SK-N-SH treated with all-trans-retinoic acid at 6 μM for 48 hours (cell line): ENCODE results near the gene IFI27.

ENCODE experiments used
- ATAC-seq: fragments of 200-7000 bp; cut with Tn5 transposase; 3 replicates; pipeline ENCODE4 v1.9.1; 2020; ENCODE audit warnings: mild to moderate bottlenecking, moderate library complexity
- ARNTL ChIP-seq: fragments of 450-650 bp; formaldehyde crosslinking; IDR thresholded peaks from 2 replicates; pipeline ENCODE4 v1.5.0; 2020; ENCODE audit warnings: low read depth, mild to moderate bottlenecking, moderate library complexity, borderline replicate concordance
- BACH2 ChIP-seq: fragments of 250-450 bp; sonication (Bioruptor Pico); IDR thresholded peaks from 2 replicates; pipeline ENCODE4 v1.9.0; 2021; ENCODE audit warnings: mild to moderate bottlenecking, borderline replicate concordance
- CSDC2 ChIP-seq: fragments of 250-450 bp; sonication (Bioruptor Pico); IDR thresholded peaks from 2 replicates; pipeline ENCODE4 v1.5.0; 2020; ENCODE audit warnings: mild to moderate bottlenecking, moderate library complexity
- ESRRG ChIP-seq: fragments of 250-450 bp; sonication (Bioruptor Pico); IDR thresholded peaks from 2 replicates; pipeline ENCODE4 v1.6.1; 2021; ENCODE audit warnings: mild to moderate bottlenecking
- GLIS3 ChIP-seq: fragments of 250-450 bp; sonication (Bioruptor Pico); IDR thresholded peaks from 2 replicates; pipeline ENCODE4 v1.5.0; 2020; ENCODE audit warnings: mild to moderate bottlenecking, moderate library complexity
- ISL1 ChIP-seq: fragments of 250-450 bp; sonication (Bioruptor Pico); IDR thresholded peaks from 2 replicates; pipeline ENCODE4 v2.1.2; 2022; ENCODE audit warnings: mild to moderate bottlenecking, moderate library complexity
- OSR1 ChIP-seq: fragments of 250-450 bp; sonication (Bioruptor Pico); IDR thresholded peaks from 2 replicates; pipeline ENCODE4 v1.8.0; 2022; ENCODE audit warnings: moderate library complexity, mild to moderate bottlenecking, inconsistent platforms
- PPARA ChIP-seq: fragments of 250-450 bp; sonication (Bioruptor Pico); IDR thresholded peaks from 2 replicates; pipeline ENCODE4 v1.5.0; 2020; ENCODE audit warnings: mild to moderate bottlenecking, borderline replicate concordance
- RARB ChIP-seq: fragments of 250-450 bp; sonication (Bioruptor Pico); IDR thresholded peaks from 2 replicates; pipeline ENCODE4 v1.8.0; 2021; ENCODE audit warnings: mild to moderate bottlenecking, moderate library complexity
- TCF4 ChIP-seq: fragments of 250-450 bp; sonication (Bioruptor Pico); IDR thresholded peaks from 2 replicates; pipeline ENCODE4 v1.8.0; 2021; ENCODE audit warnings: mild to moderate bottlenecking, moderate library complexity, borderline replicate concordance
- TOX ChIP-seq: fragments of 250-450 bp; sonication (Bioruptor Pico); IDR thresholded peaks from 2 replicates; pipeline ENCODE4 v1.8.0; 2021; ENCODE audit warnings: mild to moderate bottlenecking, moderate library complexity, borderline replicate concordance
- ZC3H10 ChIP-seq: fragments of 250-450 bp; sonication (Bioruptor Pico); IDR thresholded peaks from 2 replicates; pipeline ENCODE4 v1.5.1; 2021; ENCODE audit warnings: mild to moderate bottlenecking, moderate library complexity
- ZFP30 ChIP-seq: fragments of 450-650 bp; formaldehyde crosslinking; IDR thresholded peaks from 2 replicates; pipeline ENCODE4 v1.5.0; 2022; ENCODE audit warnings: mild to moderate bottlenecking, moderate library complexity
- ZNF565 ChIP-seq: fragments of 450-650 bp; formaldehyde crosslinking; conservative IDR thresholded peaks from 2 replicates; pipeline ENCODE4 v1.5.0; 2020; ENCODE audit warnings: low read depth, mild to moderate bottlenecking, moderate library complexity
- ZNF70 ChIP-seq: fragments of 450-650 bp; formaldehyde crosslinking; IDR thresholded peaks from 2 replicates; pipeline ENCODE4 v1.5.0; 2020; ENCODE audit warnings: mild to moderate bottlenecking, moderate library complexity
- ZNF8 ChIP-seq: fragments of 450-650 bp; formaldehyde crosslinking; IDR thresholded peaks from 2 replicates; pipeline ENCODE4 v1.5.0; 2020; ENCODE audit warnings: mild to moderate bottlenecking, moderate library complexity
- TF ChIP-seq, protein P1 (sequence below): fragments of 250-450 bp; sonication (Bioruptor Pico); IDR thresholded peaks from 2 replicates; pipeline ENCODE4 v1.8.0; 2020; ENCODE audit warnings: mild to moderate bottlenecking, moderate library complexity, borderline replicate concordance
- TF ChIP-seq, protein P2 (sequence below): fragments of 250-450 bp; sonication (Bioruptor Pico); IDR thresholded peaks from 2 replicates; pipeline ENCODE4 v1.8.0; 2021; ENCODE audit warnings: low read depth, mild to moderate bottlenecking, moderate library complexity, borderline replicate concordance
- TF ChIP-seq, protein P3 (sequence below): fragments of 250-450 bp; sonication (Bioruptor Pico); IDR thresholded peaks from 2 replicates; pipeline ENCODE4 v1.5.1; 2020; ENCODE audit warnings: low read depth, mild to moderate bottlenecking, moderate library complexity
- TF ChIP-seq, protein P4 (sequence below): fragments of 250-450 bp; sonication (Bioruptor Pico); IDR thresholded peaks from 2 replicates; pipeline ENCODE4 v1.5.1; 2021; ENCODE audit warnings: mild to moderate bottlenecking, moderate library complexity
- TF ChIP-seq, protein P5 (sequence below): fragments of 250-450 bp; sonication (Bioruptor Pico); IDR thresholded peaks from 2 replicates; pipeline ENCODE4 v1.5.0; 2020; ENCODE audit warnings: mild to moderate bottlenecking, moderate library complexity

Gene IFI27

DNA sequence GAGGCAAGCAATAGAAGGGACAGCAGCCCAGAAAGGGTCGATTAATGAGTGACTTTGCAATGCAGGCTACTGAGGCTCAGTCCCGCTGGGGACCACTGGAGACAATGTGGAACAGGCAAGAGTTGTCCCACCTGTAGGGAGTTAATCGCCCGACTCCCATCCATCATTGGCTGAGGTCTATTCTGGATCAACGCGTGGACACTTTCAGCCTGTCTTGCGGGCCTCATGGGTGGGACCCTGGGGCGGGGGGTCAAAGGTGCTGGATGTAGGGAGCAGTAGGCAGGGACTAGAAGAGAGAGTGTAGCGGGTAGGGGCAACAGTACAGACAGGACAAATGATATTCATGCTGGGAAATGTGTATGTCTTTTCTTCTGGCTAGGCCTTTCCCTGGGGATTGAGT is 12.8 kb downstream of the IFI27 start:
- TF ChIP-seq ZFP30 (no peak), PPARA (CRISPR knock-in tag) (no peak), ARNTL (CRISPR knock-in tag) (no peak), ZNF70 (CRISPR knock-in tag) (no peak), ZNF565 (no peak), TCF4 (no peak), GLIS3 (CRISPR knock-in tag) (no peak), TOX (CRISPR knock-in tag) (no peak), CSDC2 (CRISPR knock-in tag) (no peak), OSR1 (CRISPR knock-in tag) (no peak), ESRRG (no peak), RARB (CRISPR knock-in tag) (no peak), ZNF8 (no peak), ISL1 (CRISPR knock-in tag) (no peak)
- TF ChIP-seq, protein P1, sequence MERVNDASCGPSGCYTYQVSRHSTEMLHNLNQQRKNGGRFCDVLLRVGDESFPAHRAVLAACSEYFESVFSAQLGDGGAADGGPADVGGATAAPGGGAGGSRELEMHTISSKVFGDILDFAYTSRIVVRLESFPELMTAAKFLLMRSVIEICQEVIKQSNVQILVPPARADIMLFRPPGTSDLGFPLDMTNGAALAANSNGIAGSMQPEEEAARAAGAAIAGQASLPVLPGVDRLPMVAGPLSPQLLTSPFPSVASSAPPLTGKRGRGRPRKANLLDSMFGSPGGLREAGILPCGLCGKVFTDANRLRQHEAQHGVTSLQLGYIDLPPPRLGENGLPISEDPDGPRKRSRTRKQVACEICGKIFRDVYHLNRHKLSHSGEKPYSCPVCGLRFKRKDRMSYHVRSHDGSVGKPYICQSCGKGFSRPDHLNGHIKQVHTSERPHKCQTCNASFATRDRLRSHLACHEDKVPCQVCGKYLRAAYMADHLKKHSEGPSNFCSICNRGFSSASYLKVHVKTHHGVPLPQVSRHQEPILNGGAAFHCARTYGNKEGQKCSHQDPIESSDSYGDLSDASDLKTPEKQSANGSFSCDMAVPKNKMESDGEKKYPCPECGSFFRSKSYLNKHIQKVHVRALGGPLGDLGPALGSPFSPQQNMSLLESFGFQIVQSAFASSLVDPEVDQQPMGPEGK (CRISPR knock-in tag): no peak
- TF ChIP-seq, protein P2, sequence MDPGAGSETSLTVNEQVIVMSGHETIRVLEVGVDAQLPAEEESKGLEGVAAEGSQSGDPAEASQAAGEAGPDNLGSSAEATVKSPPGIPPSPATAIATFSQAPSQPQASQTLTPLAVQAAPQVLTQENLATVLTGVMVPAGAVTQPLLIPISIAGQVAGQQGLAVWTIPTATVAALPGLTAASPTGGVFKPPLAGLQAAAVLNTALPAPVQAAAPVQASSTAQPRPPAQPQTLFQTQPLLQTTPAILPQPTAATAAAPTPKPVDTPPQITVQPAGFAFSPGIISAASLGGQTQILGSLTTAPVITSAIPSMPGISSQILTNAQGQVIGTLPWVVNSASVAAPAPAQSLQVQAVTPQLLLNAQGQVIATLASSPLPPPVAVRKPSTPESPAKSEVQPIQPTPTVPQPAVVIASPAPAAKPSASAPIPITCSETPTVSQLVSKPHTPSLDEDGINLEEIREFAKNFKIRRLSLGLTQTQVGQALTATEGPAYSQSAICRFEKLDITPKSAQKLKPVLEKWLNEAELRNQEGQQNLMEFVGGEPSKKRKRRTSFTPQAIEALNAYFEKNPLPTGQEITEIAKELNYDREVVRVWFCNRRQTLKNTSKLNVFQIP (CRISPR knock-in tag): no peak
- TF ChIP-seq, protein P3, sequence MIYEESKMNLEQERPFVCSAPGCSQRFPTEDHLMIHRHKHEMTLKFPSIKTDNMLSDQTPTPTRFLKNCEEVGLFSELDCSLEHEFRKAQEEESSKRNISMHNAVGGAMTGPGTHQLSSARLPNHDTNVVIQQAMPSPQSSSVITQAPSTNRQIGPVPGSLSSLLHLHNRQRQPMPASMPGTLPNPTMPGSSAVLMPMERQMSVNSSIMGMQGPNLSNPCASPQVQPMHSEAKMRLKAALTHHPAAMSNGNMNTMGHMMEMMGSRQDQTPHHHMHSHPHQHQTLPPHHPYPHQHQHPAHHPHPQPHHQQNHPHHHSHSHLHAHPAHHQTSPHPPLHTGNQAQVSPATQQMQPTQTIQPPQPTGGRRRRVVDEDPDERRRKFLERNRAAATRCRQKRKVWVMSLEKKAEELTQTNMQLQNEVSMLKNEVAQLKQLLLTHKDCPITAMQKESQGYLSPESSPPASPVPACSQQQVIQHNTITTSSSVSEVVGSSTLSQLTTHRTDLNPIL: no peak
- no peak for ATAC-seq

DNA sequence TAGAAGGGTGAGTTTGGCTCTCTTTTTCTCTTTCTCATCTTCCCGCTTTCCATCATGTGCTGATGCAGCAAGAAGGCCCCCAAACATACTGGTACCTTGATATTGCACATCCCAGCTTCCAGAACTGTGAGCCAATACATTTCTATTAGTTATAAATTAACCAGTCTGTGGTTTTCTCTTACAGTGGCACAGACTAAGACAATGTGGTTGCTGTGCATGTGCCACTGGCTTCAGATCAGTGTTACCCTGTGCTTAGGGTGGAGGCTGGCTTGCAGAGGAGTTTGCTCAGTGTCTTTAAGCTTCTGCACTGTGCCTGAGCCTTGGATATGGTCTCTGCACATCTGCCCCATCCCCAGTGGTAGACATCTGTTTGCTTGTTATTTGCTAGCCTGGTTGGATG is 13.3 kb downstream of the IFI27 start:
- ATAC-seq: no peak
- TF ChIP-seq BACH2 (CRISPR knock-in tag) (no peak), TOX (CRISPR knock-in tag) (no peak), ZNF565 (no peak), ZNF8 (no peak)
- TF ChIP-seq, protein P4, sequence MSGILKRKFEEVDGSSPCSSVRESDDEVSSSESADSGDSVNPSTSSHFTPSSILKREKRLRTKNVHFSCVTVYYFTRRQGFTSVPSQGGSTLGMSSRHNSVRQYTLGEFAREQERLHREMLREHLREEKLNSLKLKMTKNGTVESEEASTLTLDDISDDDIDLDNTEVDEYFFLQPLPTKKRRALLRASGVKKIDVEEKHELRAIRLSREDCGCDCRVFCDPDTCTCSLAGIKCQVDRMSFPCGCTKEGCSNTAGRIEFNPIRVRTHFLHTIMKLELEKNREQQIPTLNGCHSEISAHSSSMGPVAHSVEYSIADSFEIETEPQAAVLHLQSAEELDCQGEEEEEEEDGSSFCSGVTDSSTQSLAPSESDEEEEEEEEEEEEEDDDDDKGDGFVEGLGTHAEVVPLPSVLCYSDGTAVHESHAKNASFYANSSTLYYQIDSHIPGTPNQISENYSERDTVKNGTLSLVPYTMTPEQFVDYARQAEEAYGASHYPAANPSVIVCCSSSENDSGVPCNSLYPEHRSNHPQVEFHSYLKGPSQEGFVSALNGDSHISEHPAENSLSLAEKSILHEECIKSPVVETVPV (CRISPR knock-in tag): no peak

DNA sequence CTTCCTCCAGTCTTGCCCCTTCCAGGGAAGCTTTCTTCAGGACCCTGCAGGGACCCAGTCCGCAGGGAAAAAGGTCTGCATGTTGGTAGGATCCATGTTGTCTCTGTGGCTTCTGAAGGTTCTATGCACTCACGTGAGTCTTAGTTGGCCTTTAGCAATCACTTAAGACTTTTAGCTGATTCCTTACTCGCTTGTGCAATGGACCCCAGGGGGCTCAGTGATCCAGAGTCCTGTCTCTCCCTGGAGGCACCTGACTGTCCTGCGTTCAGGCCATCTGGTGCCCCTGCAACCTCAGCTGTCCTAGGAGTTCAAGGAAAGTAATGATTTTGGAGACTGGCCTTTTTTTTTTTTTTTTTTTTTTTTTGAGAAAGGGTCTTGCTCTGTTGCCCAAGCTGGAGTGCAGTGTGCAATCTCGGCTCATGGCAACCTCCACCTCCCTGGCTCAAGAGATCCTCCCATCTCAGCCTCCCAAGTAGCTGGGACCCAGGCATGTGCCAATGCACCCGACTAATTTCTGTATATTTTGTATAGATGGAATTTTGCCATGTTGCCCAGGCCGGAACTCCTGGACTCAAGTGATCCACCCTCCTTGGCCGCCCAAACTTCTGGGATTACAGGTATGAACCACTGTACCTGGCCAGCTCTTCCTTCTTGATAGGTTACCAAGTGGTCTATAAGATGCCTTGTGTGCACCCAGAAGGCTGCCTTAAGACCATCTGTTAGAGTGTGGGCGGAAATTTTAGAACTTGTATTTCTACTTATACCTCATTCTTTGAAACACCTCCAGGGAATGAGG is 14.2 kb downstream of the IFI27 start:
- TF ChIP-seq ISL1 (CRISPR knock-in tag) (no peak), ZNF565 (no peak), ZNF8 (no peak), OSR1 (CRISPR knock-in tag) (no peak)
- ATAC-seq: no peak

DNA sequence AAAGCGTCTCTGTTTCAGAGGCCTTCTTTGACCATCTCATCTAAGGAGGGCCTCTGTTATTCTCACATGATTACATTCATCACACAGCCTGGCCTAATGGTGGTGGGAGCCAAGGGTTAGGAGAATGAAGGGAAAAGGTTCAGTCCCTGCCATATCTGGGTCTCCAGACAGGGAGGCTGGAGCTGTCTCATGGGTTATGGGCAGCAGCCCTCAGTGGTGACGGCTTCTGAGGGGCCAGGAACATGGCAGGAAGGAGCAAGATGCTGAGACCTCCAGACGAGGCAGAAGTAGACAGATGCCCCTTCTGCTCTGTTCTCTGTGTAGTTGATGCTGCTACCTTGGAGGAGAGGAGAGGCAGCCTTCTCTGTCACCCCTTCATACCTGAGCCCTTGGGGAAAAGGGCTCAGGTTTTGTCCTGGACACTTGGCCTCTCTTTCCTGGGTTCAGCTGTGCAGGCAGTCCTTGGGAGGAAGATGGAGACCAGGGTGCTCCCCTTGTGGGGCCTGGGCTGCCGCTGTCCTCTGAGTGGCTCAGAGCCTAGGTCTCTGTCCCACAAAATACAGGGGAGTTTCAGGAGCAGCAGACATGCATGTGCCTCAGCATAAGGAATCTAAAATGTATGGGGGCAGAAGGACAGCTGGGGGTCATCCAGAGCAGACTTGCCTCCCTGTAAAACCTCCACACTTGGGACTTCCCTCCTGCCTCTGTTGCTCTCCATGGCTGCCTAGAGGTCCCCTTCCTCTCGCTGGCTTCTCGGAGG is 15.3 kb downstream of the IFI27 start:
- no peak for TF ChIP-seq BACH2 (CRISPR knock-in tag)
- no peak for TF ChIP-seq ZNF8
- no peak for ATAC-seq

DNA sequence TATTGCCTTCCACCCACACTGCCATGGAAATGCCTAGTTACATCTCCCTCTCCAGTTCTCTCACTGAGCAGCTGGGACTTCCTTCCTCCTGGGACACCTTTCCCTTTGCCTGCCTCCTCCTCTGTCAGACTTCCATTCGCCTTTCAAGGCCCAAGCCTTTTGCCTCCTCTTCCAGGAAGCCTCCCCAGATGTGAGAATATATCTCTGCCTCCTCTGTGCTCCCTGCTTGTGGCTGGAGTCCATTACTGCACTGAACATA is 15.8 kb downstream of the IFI27 start:
- no peak for ATAC-seq
- TF ChIP-seq ARNTL (CRISPR knock-in tag) (no peak), ZC3H10 (CRISPR knock-in tag) (no peak), ZNF8 (no peak), BACH2 (CRISPR knock-in tag) (no peak), ZNF70 (CRISPR knock-in tag) (no peak), ISL1 (CRISPR knock-in tag) (no peak), TOX (CRISPR knock-in tag) (no peak), CSDC2 (CRISPR knock-in tag) (no peak), OSR1 (CRISPR knock-in tag) (no peak)
- TF ChIP-seq, protein P5, sequence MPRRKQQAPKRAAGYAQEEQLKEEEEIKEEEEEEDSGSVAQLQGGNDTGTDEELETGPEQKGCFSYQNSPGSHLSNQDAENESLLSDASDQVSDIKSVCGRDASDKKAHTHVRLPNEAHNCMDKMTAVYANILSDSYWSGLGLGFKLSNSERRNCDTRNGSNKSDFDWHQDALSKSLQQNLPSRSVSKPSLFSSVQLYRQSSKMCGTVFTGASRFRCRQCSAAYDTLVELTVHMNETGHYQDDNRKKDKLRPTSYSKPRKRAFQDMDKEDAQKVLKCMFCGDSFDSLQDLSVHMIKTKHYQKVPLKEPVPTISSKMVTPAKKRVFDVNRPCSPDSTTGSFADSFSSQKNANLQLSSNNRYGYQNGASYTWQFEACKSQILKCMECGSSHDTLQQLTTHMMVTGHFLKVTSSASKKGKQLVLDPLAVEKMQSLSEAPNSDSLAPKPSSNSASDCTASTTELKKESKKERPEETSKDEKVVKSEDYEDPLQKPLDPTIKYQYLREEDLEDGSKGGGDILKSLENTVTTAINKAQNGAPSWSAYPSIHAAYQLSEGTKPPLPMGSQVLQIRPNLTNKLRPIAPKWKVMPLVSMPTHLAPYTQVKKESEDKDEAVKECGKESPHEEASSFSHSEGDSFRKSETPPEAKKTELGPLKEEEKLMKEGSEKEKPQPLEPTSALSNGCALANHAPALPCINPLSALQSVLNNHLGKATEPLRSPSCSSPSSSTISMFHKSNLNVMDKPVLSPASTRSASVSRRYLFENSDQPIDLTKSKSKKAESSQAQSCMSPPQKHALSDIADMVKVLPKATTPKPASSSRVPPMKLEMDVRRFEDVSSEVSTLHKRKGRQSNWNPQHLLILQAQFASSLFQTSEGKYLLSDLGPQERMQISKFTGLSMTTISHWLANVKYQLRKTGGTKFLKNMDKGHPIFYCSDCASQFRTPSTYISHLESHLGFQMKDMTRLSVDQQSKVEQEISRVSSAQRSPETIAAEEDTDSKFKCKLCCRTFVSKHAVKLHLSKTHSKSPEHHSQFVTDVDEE (CRISPR knock-in tag): no peak
- TF ChIP-seq, protein P1 (CRISPR knock-in tag): no peak
